ENCODE results near the gene WIPF1.

WIPF1 gene

DNA sequence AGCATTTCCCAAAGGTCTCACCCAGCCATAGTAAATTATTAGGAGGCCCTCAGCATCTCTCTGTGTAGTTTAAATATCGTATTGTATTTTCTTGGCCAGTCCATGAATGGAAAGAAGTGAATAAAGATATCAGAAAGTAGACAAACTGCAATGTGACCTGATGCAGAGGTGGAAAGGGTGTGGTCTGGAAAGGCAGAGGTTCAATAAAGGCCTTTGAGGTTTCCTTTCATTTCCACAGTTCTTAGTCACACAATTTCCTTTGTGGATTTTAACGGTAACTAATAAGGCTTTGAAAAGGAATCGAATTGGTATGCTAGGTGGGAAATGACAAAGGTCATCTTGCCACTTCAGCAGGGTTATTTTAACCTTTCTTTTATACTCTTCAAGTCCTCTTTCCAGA, 20.1 kb upstream of the WIPF1 start:
- DNase-seq = no peak

- no peak for DNase-seq
Observed at GRCh38 chr2:174617120-174617519, 19.5 kb upstream of the WIPF1 start.

- DNase-seq = no peak
Observed at GRCh38 chr2:174615871-174616436, 18.4 kb upstream of the WIPF1 start.

DNA sequence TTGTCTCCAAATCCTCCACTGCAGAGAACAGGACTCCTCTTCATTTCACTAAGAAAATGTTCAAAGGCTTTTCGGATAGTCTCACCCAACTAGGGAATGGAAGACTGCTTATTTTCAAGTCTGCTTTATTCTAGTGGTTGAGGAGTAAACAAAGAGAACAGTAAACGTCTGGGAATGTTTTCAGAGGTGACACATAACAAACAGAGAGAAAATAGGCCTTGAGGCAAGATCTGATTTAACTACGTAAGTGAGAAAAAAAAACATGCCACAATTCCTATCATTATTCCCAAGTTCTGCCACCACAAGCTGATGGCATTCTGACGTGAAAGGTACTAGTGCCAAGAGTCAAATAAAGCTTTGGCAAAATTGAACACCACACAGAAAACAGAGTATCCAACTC, 16.7 kb upstream of the WIPF1 start:
- DNase-seq = no peak

- DNase-seq = no peak
Observed at GRCh38 chr2:174613531-174613930, 15.9 kb upstream of the WIPF1 start.

GRCh38 chr2:174612970-174613369, 15.4 kb upstream of the WIPF1 start:
- no peak for DNase-seq

DNA sequence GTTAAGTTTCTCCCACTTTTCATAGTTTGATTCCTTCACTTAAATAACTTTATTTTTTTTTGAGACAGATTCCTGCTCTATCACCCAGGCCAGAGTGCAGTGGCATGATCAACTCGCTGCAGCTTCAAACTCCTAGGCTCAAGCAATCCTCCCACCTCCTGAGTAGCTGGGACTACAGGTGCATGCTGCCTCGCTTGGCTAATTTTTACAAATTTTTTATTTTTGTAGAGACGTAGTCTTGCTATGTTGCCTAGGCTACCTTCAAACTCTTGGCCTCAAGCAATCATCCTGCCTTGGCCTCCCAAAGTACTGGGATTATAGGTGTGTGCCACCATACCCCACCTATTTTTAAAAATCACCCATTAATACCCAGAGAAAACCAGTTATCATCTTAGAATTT, 14.2 kb upstream of the WIPF1 start:
- DNase-seq = no peak

GRCh38 chr2:174611006-174611405, 13.4 kb upstream of the WIPF1 start:
- no peak for DNase-seq

DNA sequence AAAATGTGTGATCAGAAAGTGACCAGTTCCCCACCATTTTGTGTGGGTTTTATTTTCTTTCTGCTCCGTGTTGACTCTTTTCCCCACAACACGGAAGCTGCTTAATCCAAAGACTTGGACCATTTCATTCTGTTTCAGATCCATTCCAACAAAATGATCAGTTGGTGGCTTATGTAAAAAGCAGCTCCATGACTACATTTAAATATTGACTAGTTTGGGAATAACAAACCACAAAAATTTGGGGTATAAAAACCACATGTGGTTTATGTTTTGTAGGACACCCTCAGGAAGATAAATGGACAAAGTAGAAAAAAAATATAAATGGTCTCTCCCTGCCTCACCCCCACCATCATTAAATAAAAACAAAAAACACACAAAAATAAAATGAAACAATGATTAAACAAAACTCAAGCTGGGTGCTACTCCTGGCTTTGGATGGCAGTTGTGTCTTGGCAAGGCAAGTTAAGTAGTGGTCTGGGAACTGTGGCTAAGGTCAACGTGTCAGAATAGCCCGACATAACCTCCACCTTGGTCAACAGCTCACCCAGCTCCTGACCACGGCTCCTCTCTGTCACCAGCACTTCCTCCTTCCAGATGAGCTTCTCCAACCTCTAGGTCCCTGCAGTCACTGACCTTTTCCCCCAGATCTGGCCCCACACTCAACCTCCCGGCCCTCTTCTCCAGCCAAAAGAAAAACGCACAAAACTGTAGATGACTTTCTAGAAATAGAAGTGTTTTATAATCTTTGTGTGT, 12.8 kb upstream of the WIPF1 start:
- no peak for DNase-seq

GRCh38 chr2:174609261-174609660, 11.7 kb upstream of the WIPF1 start:
- no peak for DNase-seq

DNA sequence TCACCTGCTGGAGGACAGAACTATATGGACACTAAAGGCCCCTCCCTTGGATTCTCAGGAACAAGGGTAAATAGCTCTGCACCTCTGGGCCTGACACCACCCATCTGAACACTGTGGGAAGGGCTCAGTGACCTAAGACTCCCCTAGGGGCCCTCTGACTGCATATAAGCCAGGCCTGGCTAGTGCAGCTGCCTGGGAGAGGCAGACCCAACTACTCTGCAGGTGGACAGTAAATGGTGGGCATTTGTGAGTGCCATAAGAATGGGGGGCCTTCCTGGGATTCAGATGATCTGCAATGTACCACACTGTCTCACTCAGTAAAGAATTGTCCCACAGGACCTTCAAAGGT, 11.2 kb upstream of the WIPF1 start:
- no peak for DNase-seq

GRCh38 chr2:174607989-174608865, 10.6 kb upstream of the WIPF1 start:
- no peak for DNase-seq

GRCh38 chr2:174607584-174607983, 10.0 kb upstream of the WIPF1 start:
- DNase-seq = no peak

DNA sequence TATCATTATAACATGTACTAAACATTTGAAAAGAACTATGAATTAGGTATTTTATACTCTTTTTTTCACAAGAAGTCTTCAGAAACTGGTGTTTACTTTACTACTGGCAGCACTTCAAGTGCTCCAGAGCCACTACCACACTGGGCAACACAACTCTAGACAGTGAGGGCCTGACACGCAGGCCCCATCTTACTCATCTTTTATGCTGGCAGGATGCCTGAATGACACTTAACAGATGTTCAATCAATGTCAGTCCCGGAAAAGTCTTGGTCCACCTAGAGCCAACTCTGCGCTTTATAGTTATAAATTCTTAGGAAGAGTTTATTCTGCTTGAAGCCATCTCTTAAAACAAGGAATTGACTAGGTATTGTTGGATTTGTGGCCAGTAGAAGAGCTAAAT, 8.7 kb upstream of the WIPF1 start:
- DNase-seq = no peak

DNA sequence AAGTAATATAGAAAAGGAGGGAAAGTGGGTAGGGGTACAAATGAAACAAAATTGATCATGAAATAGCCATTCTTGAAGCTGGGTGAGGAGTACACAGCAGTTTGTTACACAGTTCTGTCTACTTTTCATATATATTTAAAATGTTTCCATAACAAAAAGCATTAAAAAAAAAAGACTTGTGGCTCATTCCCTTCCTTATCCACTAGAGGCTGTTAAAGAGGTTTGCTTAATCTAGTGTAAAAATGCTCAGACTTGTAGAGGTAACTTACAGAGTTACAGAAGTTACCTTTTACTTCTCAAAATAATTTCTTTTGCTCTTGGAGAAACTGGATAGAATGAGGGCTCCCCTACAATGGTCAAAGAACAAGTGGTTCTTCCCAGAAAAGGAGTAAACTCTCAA, 8.1 kb upstream of the WIPF1 start:
- DNase-seq = no peak

DNA sequence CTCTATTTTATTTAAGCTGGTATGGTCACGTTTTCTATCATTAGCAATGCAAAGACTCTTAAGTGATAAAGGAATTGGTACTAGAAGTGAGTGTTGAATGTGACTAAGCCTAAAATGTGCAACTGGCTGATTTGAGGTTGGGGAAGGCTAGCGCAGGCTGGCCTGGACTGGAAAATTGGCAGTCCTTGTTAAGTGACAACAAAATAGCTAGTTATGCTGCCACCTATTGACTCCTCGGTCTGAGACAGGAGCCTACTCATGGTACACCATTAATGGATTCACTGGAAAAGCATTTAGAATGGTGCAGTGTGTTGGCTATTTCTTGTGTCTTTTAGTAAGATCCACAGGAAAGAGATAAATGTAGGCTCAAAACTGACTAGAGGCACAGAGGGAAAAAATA, 5.7 kb upstream of the WIPF1 start:
- peak; percentile 27 to 53 for DNase-seq

GRCh38 chr2:174602745-174603144, 5.1 kb upstream of the WIPF1 start:
- no peak for DNase-seq

- DNase-seq = no peak
Observed at GRCh38 chr2:174600349-174600748, 2.7 kb upstream of the WIPF1 start.

- no peak for DNase-seq
Observed at GRCh38 chr2:174599310-174599921, 1.8 kb upstream of the WIPF1 start.

GRCh38 chr2:174597009-174597344, 627 bp downstream of the WIPF1 start:
- no peak for DNase-seq

DNA sequence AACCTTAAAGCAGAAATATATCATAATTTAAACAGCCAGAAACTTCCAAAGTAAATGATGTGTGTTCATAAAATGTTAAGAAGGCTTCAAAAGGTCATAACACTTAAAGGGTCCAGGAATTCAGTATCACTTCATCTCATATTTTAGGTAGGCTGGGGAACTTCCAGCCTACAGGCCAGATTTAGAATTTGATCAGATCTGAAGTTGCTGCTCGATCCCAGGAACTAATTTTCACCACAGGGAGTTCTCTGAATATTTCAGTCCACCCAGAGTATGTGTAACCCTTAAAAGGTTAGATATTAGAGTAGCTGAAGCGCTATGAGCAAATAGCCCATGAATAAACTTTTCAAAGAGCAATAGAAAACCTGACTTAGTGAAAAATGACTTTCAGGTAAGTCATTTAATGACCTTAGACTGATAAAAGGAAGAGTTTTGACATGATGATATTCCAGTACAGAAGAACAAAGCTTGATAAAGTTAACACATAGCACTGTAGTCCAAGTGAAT, 1.7 kb downstream of the WIPF1 start:
- DNase-seq = no peak

- no peak for DNase-seq
Observed at GRCh38 chr2:174595116-174595809, 2.3 kb downstream of the WIPF1 start.

GRCh38 chr2:174594456-174594855, 3.1 kb downstream of the WIPF1 start:
- no peak for DNase-seq
